Adrenal gland (tissue), 12 donors: ENCODE measurements around the gene RASSF4. TPM values are rescaled to one million over a fixed set of nuclear protein-coding genes. Genes with fewer than 3 reads are reported as not detected.

Experiments used
- DNase-seq, 7 donors: peaks; one replicate each; pipeline ENCODE4 v3.0.0-alpha.2; 2019 to 2020
- H3K27ac ChIP-seq, 5 donors: fragments of 200-600 bp; sonication (generic) in 4 of 5; 1 replicate in 3 of 5; 2 replicates in 2 of 5; pipeline versions ENCODE4 v1.5.1 to v1.8.0; 2016 to 2020; ENCODE audit warnings: mild to moderate bottlenecking in 1 of 5
- H3K27me3 ChIP-seq: fragments of 200-600 bp; 2 replicates; pipeline ENCODE4 v1.8.0; 2021
- H3K36me3 ChIP-seq, 2 donors: fragments of 200-600 bp; replicated peaks in 1 of 2; 1 replicate in 1 of 2; 2 replicates in 1 of 2; pipeline versions ENCODE4 v1.5.1 to v1.8.0; 2018 to 2022
- H3K4me1 ChIP-seq, 2 donors: fragments of 200-600 bp; replicated peaks in 1 of 2; 1 replicate in 1 of 2; 2 replicates in 1 of 2; pipeline versions ENCODE4 v1.5.1 to v1.8.0; 2018 to 2021
- H3K4me3 ChIP-seq, 4 donors: fragments of 200-600 bp; sonication (generic) in 3 of 4; one replicate each; pipeline ENCODE4 v1.5.1; 2016 to 2018
- H3K9me3 ChIP-seq, 3 donors: fragments of 200-600 bp; sonication (generic) in 1 of 3; replicated peaks in 1 of 3; 1 replicate in 2 of 3; 2 replicates in 1 of 3; pipeline versions ENCODE4 v1.5.1 to v1.8.0; 2016 to 2021
- CTCF ChIP-seq, 6 experiments: fragments of 450-650 bp in 4 of 6; fragments of 200-600 bp in 2 of 6; sonication (generic) in 1 of 6; IDR thresholded peaks; 1 replicate in 5 of 6; 2 replicates in 1 of 6; pipeline versions ENCODE4 v1.5.1 to v1.8.0; 2016 to 2021; ENCODE audit warnings: antibody characterized with exemption in 6 of 6, mild to moderate bottlenecking in 2 of 6, moderate library complexity in 1 of 6
- POLR2A ChIP-seq, 2 donors: fragments of 450-650 bp; IDR thresholded peaks; one replicate each; pipeline ENCODE4 v1.6.1; 2017; ENCODE audit warnings: antibody characterized with exemption in 2 of 2, mild to moderate bottlenecking in 2 of 2, moderate library complexity in 1 of 2
- WGBS, 4 donors: extraction: QIAGEN DNeasy Blood & Tissue Kit in 2 of 4; methylation state at CpG; one replicate each; pipeline versions ENCODE4 v1.1.5 to v1.1.7; 2013 to 2017; 5-methylcytosine and 5-hydroxymethylcytosine counted together
- intact Hi-C, 2 donors: fragments of 100-400 bp; cut with DNase I; formaldehyde crosslinking; loops; one replicate each; pipeline versions ENCODE4 v1.14.1 to v1.15.0; 2022 to 2023
- polyA plus RNA-seq, 3 donors: library from polyadenylated mRNA; stranded (reverse); fragments of 200-250 nt in 2 of 3; fragments of 350-450 nt in 1 of 3; fragmentation: Illumina TruSeq in 1 of 3; extraction: RNeasy Lipid Tissue Mini Kit (QIAGEN cat#74804) in 1 of 3; gene quantifications; one replicate each; pipeline ENCODE4 v1.2.3, GENCODE V29; 2013 to 2014
- total RNA-seq, 9 donors: library from RNA; depleted of rRNA in 4 of 9; stranded (reverse); fragments of >200 nt in 4 of 9; fragments of 120-200 nt in 1 of 9; fragmentation: NEBNext Ultra II Directional in 1 of 9; extraction: Animal tissue kit (Norgen Biotek cat#: 25700) in 1 of 9; gene quantifications; one replicate each; pipeline versions ENCODE4 v1.1.0 to v1.2.4, GENCODE V29; 2013 to 2023
- donor health status: healthy with polysubstance abuse.
- donor health status: Bipolar disorder and iron deficiency.
- donor health status: DM: yes; HTN: yes; CAD: no.
- donor health status: DM: no; HTN: no; CAD: no.
- donor health status: DM: no; HTN: no; CAD: no.
- donor health status: DM: yes; HTN: yes; CAD: no.

Gene RASSF4
- total and polyA plus RNA-seq, 12 donors, result 5.2 to 47.5 (median 25.0) TPM

GRCh38 chr10:44960482-44961229 is 1.1 kb downstream of the RASSF4 start:
- Histone ChIP-seq H3K27me3 (no peaks in the 10 kb centered on the region), H3K4me3 (peak overlapping the region in 1 of 4 donors; percentile 79), H3K36me3 (peaks cover 0 to 5% of the 10 kb centered on the region in 2 donors), H3K27ac (peak overlapping the region in 3 of 5 donors; percentile 47 to 94 (median 90)), H3K4me1 (peaks cover 20 to 41% of the 10 kb centered on the region in 2 donors), H3K9me3 (no peaks in the 10 kb centered on the region)
- 68 to 82% (median 75%) methylated on average over 7 of the region's 7 CpGs for WGBS, 4 donors
- TF ChIP-seq POLR2A (IDR thresholded peaks at IDR 0.05), result no peak
- no peak for TF ChIP-seq CTCF (IDR thresholded peaks at IDR 0.05)
- intact Hi-C loops, result no loop called here
- DNase-seq, result peak in 2 of 7 donors; percentile 22 to 51

GRCh38 chr10:44961230-44961571 is 1.6 kb downstream of the RASSF4 start:
- Histone ChIP-seq H3K36me3 (peaks cover 0 to 2% of the 10 kb centered on the region in 2 donors), H3K27ac (peak overlapping the region in 2 of 5 donors; percentile 27 to 80), H3K4me1 (peaks cover 20 to 47% of the 10 kb centered on the region in 2 donors), H3K4me3 (peak overlapping the region in 1 of 4 donors; percentile 79), H3K9me3 (no peaks in the 10 kb centered on the region), H3K27me3 (no peaks in the 10 kb centered on the region)
- no peak for TF ChIP-seq POLR2A (IDR thresholded peaks at IDR 0.05)
- intact Hi-C loops, result no loop called here
- DNase-seq, result peak in 2 of 7 donors; percentile 11 to 39
- WGBS, 4 donors, result 51 to 62% (median 56%) methylated on average over 3 to 4 of the region's 4 CpGs

GRCh38 chr10:44961931-44962750 is 2.5 kb downstream of the RASSF4 start:
- WGBS, 4 donors, result 68 to 85% (median 81%) methylated on average over 6 to 11 of the region's 11 CpGs
- peak overlapping the region in 2 of 5 donors; percentile 41 to 80 for H3K27ac ChIP-seq
- H3K9me3 ChIP-seq, result no peaks in the 10 kb centered on the region
- intact Hi-C loops, result no loop called here
- no peak for TF ChIP-seq CTCF (IDR thresholded peaks at IDR 0.05)
- TF ChIP-seq POLR2A (IDR thresholded peaks at IDR 0.05), result no peak
- peak in 2 of 7 donors; percentile 10 to 42 for DNase-seq
- H3K4me1 ChIP-seq, result peaks cover 20 to 54% of the 10 kb centered on the region in 2 donors
- no peaks in the 10 kb centered on the region for H3K27me3 ChIP-seq
- no peak overlapping the region for H3K4me3 ChIP-seq
- H3K36me3 ChIP-seq, result no peaks in the 10 kb centered on the region

- intact Hi-C loops, result no loop called here
- no peaks in the 10 kb centered on the region for H3K9me3 ChIP-seq
- peak overlapping the region in 3 of 5 donors; percentile 16 to 80 (median 41) for H3K27ac ChIP-seq
- peaks cover 16 to 57% of the 10 kb centered on the region in 2 donors for H3K4me1 ChIP-seq
- TF ChIP-seq POLR2A (IDR thresholded peaks at IDR 0.05) (no peak), CTCF (IDR thresholded peaks at IDR 0.05) (peak in 2 of 6 experiments; percentile 19 to 21)
- no peaks in the 10 kb centered on the region for H3K36me3 ChIP-seq
- H3K27me3 ChIP-seq, result no peaks in the 10 kb centered on the region
- no peak overlapping the region for H3K4me3 ChIP-seq
- WGBS, 4 donors, result 78 to 83% (median 81%) methylated on average over 16 to 19 of the region's 19 CpGs
- DNase-seq, result peak in 2 of 7 donors; percentile 16 to 45
These were observed 3.5 kb downstream of the RASSF4 start for GRCh38 chr10:44962870-44963738.
